Stimulated activated CD8-positive, alpha-beta memory T cell treated with anti-CD3 and anti-CD28 coated beads, Interleukin-4, amount 100 ng/mL, for 48 hours (primary cell): Measurements from ENCODE around the gene EIF2B1.

Experiments
- DNase-seq: peaks from one replicate; pipeline ENCODE4 v3.0.0-alpha.2; 2020

EIF2B1 gene

DNA sequence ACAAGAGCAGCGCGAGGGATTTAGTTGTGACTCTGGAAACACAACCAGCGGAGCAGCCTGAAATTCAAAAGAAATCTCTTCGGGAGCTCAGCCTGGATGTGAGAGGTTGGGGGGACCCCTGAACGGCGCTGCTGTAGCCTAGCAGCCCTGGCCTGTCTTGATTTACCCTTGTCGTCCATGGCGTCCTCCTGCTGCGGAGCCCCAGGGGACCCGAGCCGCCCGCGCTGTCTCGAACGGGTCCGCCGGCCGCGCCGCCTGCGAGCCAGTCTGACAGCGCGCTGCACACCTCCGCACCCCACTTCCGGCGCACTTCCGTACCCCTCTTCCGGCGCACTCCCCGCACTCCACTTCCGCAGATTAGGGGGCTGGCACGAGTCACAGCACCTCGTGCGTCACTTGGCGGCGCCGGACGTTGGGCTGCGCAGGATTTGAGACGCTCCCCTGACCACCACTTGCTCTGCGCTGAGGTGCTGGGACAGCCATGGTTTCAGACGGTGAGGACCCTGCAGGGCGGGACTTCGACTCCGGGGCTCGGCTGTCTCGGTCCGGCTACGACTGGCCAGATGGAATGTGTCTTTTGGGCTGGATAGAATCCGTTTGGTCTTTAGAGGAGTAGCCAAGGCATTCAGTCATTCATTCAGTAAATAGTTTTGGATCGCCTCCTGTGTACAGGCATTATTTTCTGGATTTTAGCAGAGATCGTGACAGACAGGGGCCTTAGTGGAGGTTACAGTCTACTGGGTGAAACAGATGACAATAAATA, at the start of gene EIF2B1, which contains the start of gene GTF2H3:
EIF2B1 (minus strand) TSS at position 308 of the 763 bp plus-strand sequence; CDS start at position 179, 129 bp downstream.
GTF2H3 (plus strand) TSS at position 451 of the 763 bp plus-strand sequence; CDS start at position 482, 31 bp downstream.
- peak; percentile 98 for DNase-seq

DNA sequence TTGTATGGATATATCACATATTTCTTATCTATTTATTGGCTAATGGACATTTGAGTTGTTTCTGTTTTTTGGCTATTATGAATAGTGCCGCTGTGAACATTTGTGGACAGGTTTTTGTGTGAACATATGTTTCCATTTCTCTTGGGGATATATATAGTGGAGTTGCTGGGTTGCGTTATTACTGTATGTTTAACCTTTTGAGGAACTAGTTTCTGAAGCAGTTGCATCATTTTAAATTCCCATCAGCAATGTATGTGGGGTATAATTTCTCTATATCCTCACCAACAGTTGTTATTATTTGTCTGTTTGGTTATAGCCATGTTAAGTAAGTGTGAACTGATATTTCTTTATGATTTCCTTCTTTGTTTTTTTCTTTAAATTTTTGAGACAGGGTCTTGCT, 48.1 kb upstream of the EIF2B1 start:
- DNase-seq, result no peak

- no peak for DNase-seq
Measured at GRCh38 chr12:123678981-123679380, 45.5 kb upstream of the EIF2B1 start.

DNA sequence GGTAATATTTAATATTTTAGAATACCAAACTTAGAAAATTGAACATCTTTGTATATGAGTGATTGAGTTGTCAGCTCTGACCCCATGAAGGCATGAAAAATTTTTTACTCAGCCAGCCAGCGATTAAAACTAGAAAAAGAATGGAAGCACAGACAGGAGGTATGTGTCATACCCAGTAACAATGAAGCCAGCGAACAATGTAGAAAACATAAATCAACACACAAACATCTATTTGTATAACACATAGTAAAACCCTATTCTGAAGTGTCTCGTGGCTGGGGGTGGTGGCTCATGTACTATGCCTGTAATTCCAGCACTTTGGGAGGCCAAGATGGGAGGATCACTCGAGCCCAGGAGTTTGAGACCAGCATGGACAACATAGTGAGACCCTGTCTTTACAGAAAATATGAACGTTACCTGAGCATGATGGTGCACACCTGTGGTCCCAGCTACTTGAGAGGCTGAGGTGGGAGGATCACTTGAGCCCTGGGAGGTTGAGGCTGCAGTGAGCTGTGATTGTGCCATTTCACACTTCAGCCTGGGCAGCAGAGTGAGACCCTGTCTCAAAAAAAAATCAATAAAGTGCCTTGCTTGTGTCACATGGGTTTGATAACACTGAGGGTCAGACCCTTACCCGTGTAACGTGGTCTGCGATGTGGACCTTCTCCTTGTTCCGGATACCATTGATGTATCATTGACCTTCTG, 43.3 kb upstream of the EIF2B1 start:
- no peak for DNase-seq

DNA sequence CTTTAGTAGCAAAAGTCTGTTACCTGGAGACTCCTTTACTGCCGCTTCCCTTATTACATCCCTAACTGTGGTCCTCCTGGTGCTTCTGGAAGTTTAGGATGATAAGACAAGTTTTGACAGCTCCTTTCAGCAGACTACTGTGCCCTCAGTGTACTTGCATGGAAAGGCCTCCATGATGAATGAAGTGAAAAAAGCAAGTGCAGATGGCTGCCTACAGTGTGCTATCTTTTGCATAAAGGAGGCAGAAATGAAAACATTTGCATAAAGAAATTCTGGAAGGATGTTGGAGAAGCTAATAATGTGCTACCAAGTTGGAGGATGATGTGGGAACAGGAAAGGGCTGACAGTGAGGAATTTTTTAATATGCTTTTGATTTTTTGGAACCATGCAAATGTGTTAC, 42.0 kb upstream of the EIF2B1 start:
- no peak for DNase-seq

- DNase-seq, result no peak
Measured at GRCh38 chr12:123671876-123672275, 38.4 kb upstream of the EIF2B1 start.

GRCh38 chr12:123670882-123671728, 37.6 kb upstream of the EIF2B1 start, which contains the start of gene TCTN2:
Gene TCTN2, plus strand, starts transcription at chr12:123671113. Its CDS starts 128 bp downstream, at chr12:123671241.
- DNase-seq, result peak; percentile 97

DNA sequence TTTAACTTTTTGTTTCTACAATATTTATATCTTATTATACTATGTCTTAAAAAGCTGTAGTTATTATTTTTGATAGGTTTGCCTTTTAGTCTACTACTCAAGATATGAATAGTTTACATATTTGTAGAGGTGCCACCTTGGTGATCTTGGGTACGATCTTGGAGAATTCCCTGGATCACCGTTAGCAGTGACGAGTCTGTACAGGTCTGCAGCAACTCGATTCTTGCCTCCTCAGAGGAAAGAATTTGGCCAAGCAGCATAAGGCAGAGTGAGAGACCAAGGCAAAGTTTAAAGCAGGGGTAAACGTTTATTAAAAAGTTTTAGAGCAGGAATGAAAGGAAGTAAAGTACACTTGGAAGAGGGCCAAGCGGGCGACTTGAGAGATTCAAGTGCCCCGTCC, 34.3 kb upstream of the EIF2B1 start:
- no peak for DNase-seq

DNA sequence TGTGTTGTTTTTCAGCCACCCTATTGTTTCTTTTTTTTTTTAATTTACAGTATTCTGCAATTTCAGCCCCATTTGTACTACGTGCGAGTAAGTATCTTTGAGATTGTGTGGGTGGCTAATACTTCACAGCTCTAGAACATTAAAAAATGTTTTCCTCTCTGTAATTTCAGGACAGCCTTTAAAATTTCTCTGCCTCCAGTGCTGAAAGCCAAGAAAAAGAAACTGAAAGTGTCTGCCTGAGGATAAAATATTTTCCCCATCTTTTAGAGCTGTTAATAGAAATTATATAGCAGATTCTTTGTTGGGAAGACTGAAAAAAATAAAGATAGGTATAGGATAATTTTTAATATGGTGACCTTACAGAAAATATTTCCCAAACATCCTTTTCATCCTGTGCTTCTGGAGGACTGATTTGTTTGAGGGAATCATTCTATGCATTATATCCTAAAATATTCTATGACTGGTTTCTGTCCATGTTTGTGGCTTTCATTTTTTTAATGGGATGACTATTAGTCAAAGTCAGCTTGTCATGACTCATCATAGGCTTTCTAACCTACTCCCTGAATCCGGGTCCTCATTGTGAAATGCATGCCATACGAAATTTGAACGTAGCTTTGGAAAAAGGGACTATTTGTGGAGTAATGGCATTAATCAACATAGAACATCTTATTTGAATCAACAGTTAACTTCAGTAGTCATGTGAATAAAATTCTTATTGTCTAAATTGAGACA, 26.7 kb upstream of the EIF2B1 start:
- no peak for DNase-seq

DNA sequence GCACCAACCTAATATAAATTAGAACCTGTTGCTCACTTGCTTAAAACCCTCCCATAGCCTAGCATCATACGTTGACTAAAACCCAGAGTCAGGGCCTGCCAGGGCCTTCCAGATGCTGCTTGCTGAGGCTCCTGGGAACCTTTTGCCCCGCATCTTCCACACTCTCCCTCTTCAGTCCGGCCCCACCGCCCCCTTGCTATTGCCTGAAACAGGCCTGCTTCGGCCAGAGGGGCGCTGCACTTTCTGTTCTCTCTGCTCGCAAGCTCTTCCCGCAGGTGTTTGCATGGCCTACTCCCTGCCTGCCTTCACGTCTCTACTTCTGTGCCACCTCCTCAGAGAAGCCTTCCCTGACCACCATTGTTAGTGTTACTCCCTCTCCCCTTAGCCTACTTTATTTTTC, 23.7 kb upstream of the EIF2B1 start:
- DNase-seq, result no peak

DNA sequence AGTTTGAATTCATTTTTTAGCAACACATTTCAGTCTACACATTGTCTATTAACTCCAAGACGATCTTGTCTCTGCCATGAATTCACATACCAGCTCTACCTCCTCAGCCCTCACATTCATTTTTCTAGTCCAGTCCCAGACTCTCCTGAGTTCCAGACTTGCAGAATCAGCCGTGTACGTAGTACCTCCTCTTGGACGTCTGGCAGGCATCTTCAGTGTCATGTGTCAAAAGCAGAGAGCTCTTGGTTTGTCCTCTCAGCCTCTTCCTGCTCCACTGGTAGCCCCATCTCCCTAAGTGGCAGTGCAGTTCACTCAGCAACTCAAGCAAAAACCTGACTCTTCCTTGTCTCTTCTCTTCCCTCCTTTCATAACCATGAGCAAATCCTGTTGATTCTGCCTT, 22.9 kb upstream of the EIF2B1 start:
- no peak for DNase-seq

DNA sequence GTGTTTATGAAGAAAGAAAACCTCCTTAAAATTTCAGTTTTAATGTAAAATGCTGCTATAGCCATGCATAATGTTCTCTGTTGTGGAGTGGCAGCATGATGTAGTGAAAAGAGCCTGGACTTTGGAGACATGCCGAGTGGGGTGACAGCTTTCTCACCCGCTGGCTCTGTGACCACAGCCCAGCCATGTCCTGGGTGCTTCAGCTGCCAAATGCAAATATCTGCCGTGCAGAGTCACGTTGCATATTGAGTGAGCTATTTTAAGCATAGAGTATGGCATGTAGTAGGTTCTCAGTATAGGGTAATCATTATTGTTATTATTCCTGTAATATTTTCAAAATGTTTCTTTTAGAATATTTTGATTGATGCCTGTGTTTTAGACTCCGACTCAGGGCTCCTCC, 21.9 kb upstream of the EIF2B1 start:
- no peak for DNase-seq

GRCh38 chr12:123654129-123654701, 20.7 kb upstream of the EIF2B1 start:
- DNase-seq, result no peak

DNA sequence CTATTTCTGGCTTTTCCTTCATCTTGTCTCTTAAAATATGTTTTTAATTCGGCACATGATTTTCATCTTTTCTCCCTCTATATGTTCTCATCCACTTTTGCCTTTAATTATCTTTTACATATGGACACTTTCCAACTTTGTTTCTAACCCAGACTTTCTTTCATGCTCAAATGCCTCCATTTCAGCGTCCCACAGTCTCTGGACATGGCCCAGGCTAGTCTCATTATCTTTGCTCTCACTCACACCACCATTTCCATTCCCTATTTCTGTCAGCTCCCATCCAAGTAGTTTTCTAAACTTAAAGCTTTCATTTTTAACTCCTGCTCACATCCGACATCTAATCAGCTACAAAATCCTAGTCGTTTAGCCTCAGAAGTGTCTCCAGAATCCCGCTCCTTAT, 14.9 kb upstream of the EIF2B1 start:
- no peak for DNase-seq

DNA sequence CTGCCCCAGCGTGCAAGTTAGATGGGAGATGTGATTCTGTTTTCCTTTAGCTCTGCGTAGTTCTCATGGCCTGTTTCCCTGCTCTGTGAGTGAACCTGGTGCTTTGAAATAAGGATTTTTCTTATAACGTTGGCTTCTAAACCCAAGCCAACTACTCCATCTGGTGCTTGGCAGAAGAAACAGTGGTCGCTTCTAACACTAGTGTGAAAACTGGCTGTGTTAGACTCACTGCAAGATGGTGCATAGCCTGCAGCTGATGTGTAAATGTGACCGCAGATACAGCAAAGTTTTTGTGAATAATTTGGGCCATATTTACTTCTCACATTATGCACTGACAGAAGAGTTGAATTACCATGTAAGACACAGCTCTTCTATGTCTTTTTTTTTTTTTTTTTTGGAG, 12.4 kb upstream of the EIF2B1 start:
- no peak for DNase-seq

DNA sequence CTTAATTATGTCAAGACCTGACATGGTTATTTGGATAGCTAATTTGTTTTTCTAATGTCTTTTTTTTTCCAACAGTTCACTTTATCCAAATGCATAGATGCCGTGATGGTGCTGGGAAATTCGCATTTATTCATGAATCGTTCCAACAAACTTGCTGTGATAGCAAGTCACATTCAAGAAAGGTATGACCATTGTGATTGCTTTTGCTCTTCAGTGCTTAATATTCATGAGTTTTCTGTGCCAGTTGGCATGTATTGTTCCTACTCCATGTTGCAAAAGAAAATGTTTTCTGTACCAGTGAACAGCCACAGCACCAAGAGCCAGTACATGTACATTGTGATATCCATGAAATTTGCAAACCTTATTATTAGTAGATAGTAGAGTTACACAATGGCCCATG, 11.9 kb upstream of the EIF2B1 start:
- DNase-seq, result no peak

- no peak for DNase-seq
Measured at GRCh38 chr12:123643911-123644310, 10.4 kb upstream of the EIF2B1 start.

- DNase-seq, result no peak
Measured at GRCh38 chr12:123634142-123634561, 666 bp upstream of the EIF2B1 start.

DNA sequence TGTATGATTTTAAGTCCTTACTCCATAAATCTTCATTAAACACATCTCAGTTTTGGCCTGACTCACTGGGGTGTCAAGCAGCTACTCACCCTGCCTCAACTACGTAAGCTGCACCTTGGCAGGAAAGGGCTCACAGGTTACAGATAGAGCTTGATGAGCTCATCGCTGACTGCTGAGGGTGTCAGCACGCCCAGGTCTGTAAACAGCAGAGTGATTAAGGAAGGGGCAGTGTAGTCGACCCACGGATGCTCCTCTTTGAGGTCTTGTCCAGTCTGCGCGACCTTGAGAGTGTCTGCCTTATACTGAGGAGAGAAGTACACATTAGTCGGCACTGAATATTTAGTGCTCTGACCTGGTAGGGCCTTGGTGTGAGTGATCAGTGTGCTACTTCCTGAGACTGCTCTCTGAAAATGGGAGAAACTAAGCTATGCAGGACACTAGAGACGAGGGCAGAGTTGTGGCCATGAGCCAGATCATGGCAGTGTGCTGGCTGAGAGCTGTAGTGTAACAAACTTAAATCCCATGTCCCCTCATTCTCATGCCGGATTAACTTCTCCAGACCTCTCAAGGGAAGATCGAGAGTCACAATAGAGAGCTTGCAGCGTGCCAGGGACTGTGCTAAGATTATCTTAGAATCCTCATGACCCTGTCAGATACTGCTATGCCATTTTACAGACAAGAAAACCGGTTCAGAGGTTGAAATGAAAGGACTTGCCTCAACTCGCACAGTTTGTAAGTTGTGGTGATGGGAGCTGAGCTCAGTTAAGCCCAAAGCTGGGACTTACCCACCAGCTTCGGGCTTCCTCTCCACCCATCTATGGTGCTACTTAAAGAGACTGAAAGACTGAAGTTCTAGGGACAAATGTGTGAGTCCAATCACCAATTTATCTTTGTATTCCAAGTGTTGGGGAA, 11.6 kb downstream of the EIF2B1 start:
- peak; percentile 32 for DNase-seq

GRCh38 chr12:123621101-123621500, 12.4 kb downstream of the EIF2B1 start:
- DNase-seq, result no peak

DNA sequence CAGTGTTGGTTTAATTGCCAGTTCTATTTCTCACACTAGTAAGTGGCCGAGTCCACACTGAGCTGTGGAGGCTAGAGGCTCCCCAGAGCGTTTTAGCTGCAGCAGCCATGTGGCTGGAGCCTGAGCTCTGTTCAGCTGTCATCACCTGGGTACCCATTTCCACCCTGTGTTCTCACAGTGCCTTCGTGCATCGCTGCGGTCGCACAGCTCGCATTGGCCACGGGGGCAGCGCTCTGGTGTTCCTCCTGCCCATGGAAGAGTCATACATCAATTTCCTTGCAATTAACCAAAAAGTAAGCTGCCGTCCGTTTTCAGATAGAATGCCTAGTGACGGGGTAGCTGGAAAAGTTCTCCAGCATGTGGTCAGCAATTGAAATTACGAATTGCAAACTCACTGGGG, 15.9 kb downstream of the EIF2B1 start:
- no peak for DNase-seq
